H9 (cell line): ENCODE measurements around the gene TGFBR3L. TPM values are rescaled to one million over a fixed set of nuclear protein-coding genes. Genes with fewer than 3 reads are reported as not detected.

Experiments used
- DNase-seq: peaks from one replicate; pipeline ENCODE4 v3.0.0-alpha.2; 2017
- H2AFZ ChIP-seq: one replicate; pipeline ENCODE4 v1.6.1; 2013; ENCODE audit warnings: mild to moderate bottlenecking, low read length, control low read depth, moderate library complexity
- H2AK5ac ChIP-seq: 2 replicates; pipeline ENCODE4 v1.6.1; 2013; ENCODE audit warnings: low read length, control low read depth, mixed read lengths; ENCODE audit not compliant: insufficient read length
- H2BK120ac ChIP-seq: one replicate; pipeline ENCODE4 v1.6.1; 2013; ENCODE audit warnings: low read depth, mild to moderate bottlenecking, low read length, control low read depth, inconsistent platforms; ENCODE audit not compliant: poor library complexity, severe bottlenecking
- H2BK12ac ChIP-seq: 2 replicates; pipeline ENCODE4 v1.6.1; 2013; ENCODE audit warnings: low read length, control low read depth, mixed read lengths, low read depth; ENCODE audit not compliant: insufficient read length
- H2BK15ac ChIP-seq: 2 replicates; pipeline ENCODE4 v1.6.1; 2013; ENCODE audit warnings: low read depth, low read length, control low read depth
- H2BK20ac ChIP-seq: one replicate; pipeline ENCODE4 v1.6.1; 2013; ENCODE audit warnings: low read depth, mild to moderate bottlenecking, low read length, control low read depth, inconsistent platforms; ENCODE audit not compliant: poor library complexity, severe bottlenecking
- H2BK5ac ChIP-seq: 2 replicates; pipeline ENCODE4 v1.6.1; 2013; ENCODE audit warnings: low read length, control low read depth, mixed read lengths; ENCODE audit not compliant: insufficient read length
- H3K14ac ChIP-seq: 2 replicates; pipeline ENCODE4 v1.6.1; 2013; ENCODE audit warnings: low read length, control low read depth; ENCODE audit not compliant: insufficient read depth
- H3K18ac ChIP-seq: 2 replicates; pipeline ENCODE4 v1.6.1; 2013; ENCODE audit warnings: low read depth, mild to moderate bottlenecking, mixed read lengths, low read length, control low read depth; ENCODE audit not compliant: insufficient read length
- H3K23ac ChIP-seq: 2 replicates; pipeline ENCODE4 v1.6.1; 2013; ENCODE audit warnings: low read length, control low read depth, mixed read lengths, low read depth; ENCODE audit not compliant: insufficient read length
- H3K23me2 ChIP-seq: 2 replicates; pipeline ENCODE4 v1.6.1; 2013; ENCODE audit warnings: low read depth, mild to moderate bottlenecking, mixed read lengths, low read length, control low read depth; ENCODE audit not compliant: insufficient read length, poor library complexity, severe bottlenecking
- H3K27ac ChIP-seq: 2 replicates; pipeline ENCODE4 v1.5.1; 2013; ENCODE audit warnings: low read length, control low read depth, mixed read lengths, low read depth; ENCODE audit not compliant: insufficient read length
- H3K27me3 ChIP-seq: 2 replicates; pipeline ENCODE4 v1.6.1; 2013; ENCODE audit warnings: low read length, control low read depth, inconsistent platforms; ENCODE audit not compliant: insufficient read depth
- H3K4ac ChIP-seq: 2 replicates; pipeline ENCODE4 v1.6.1; 2013; ENCODE audit warnings: low read depth, mild to moderate bottlenecking, control low read depth, inconsistent platforms, low read length, moderate library complexity
- H3K4me1 ChIP-seq: 2 replicates; pipeline ENCODE4 v1.6.1; 2013; ENCODE audit warnings: low read length, control low read depth, inconsistent platforms; ENCODE audit not compliant: insufficient read depth
- H3K4me2 ChIP-seq: 2 replicates; pipeline ENCODE4 v1.6.1; 2013; ENCODE audit warnings: low read length, control low read depth, mixed read lengths; ENCODE audit not compliant: insufficient read length, insufficient read depth
- H3K56ac ChIP-seq: 2 replicates; pipeline ENCODE4 v1.6.1; 2013; ENCODE audit warnings: low read depth, mild to moderate bottlenecking, mixed read lengths, low read length, control low read depth; ENCODE audit not compliant: insufficient read length
- H3K79me1 ChIP-seq: 2 replicates; pipeline ENCODE4 v1.6.1; 2013; ENCODE audit warnings: low read depth, mild to moderate bottlenecking, moderate library complexity, low read length, control low read depth, inconsistent platforms; ENCODE audit not compliant: insufficient read depth, poor library complexity, severe bottlenecking
- H3K79me2 ChIP-seq: 2 replicates; pipeline ENCODE4 v1.6.1; 2013; ENCODE audit warnings: low read length, control low read depth, inconsistent platforms; ENCODE audit not compliant: insufficient read depth
- H3K9ac ChIP-seq: 2 replicates; pipeline ENCODE4 v1.6.1; 2013; ENCODE audit warnings: low read length, control low read depth, mixed read lengths; ENCODE audit not compliant: insufficient read length; ENCODE audit errors: extremely low read depth
- H3K9me3 ChIP-seq: one replicate; pipeline ENCODE4 v1.6.1; 2013; ENCODE audit warnings: low read depth, low read length, inconsistent platforms; ENCODE audit not compliant: control insufficient read depth
- H3T11ph ChIP-seq: one replicate; pipeline ENCODE4 v1.6.1; 2013; ENCODE audit warnings: mild to moderate bottlenecking, low read length, control low read depth, inconsistent platforms
- H4K20me1 ChIP-seq: one replicate; pipeline ENCODE4 v1.6.1; 2013; ENCODE audit not compliant: control insufficient read depth, insufficient read length, insufficient read depth
- H4K5ac ChIP-seq: 2 replicates; pipeline ENCODE4 v1.6.1; 2013; ENCODE audit warnings: low read depth, mild to moderate bottlenecking, mixed read lengths, low read length, control low read depth; ENCODE audit not compliant: insufficient read length
- H4K8ac ChIP-seq: replicated peaks from 2 replicates; pipeline ENCODE4 v1.6.1; 2013; ENCODE audit warnings: low read length, control low read depth, mixed read lengths, low read depth; ENCODE audit not compliant: insufficient read length
- H4K91ac ChIP-seq: 2 replicates; pipeline ENCODE4 v1.6.1; 2013; ENCODE audit warnings: low read depth, mild to moderate bottlenecking, moderate library complexity, mixed read lengths, low read length, control low read depth; ENCODE audit not compliant: insufficient read length
- H3K27ac Mint-ChIP-seq, 3 experiments: 2 replicates in 2 of 3; 3 replicates in 1 of 3; pipeline ENCODE4 v1.8.0; 2020 to 2021; ENCODE audit warnings: mixed read lengths in 3 of 3, mild to moderate bottlenecking in 1 of 3, moderate library complexity in 1 of 3
- H3K27me3 Mint-ChIP-seq: 2 replicates; pipeline ENCODE4 v1.8.0; 2021; ENCODE audit warnings: low read depth, mild to moderate bottlenecking, moderate library complexity, mixed read lengths
- H3K36me3 Mint-ChIP-seq, 3 experiments: 2 replicates in 2 of 3; 3 replicates in 1 of 3; pipeline ENCODE4 v1.8.0; 2020 to 2021; ENCODE audit warnings: low read depth in 3 of 3, mixed read lengths in 3 of 3; ENCODE audit not compliant: insufficient read depth in 1 of 3
- H3K4me1 Mint-ChIP-seq, 2 experiments: 2 replicates each; pipeline ENCODE4 v1.8.0; 2020; ENCODE audit warnings: mixed read lengths in 2 of 2
- H3K4me3 Mint-ChIP-seq, 2 experiments: 2 replicates in 1 of 2; 3 replicates in 1 of 2; pipeline ENCODE4 v1.8.0; 2020 to 2021; ENCODE audit warnings: mild to moderate bottlenecking in 2 of 2, mixed read lengths in 2 of 2, moderate library complexity in 1 of 2
- H3K9me3 Mint-ChIP-seq, 2 experiments: 2 replicates in 1 of 2; 3 replicates in 1 of 2; pipeline ENCODE4 v1.8.0; 2020; ENCODE audit warnings: mild to moderate bottlenecking in 2 of 2, mixed read lengths in 2 of 2, moderate library complexity in 1 of 2
- CTCF ChIP-seq: fragments of 200-600 bp; sonication (generic); conservative IDR thresholded peaks from 3 replicates; pipeline ENCODE4 v1.8.0; 2021; ENCODE audit warnings: antibody characterized with exemption, mild to moderate bottlenecking
- WGBS: extraction: QIAGEN DNeasy Blood & Tissue Kit; methylation state at CpG from one replicate; pipeline ENCODE4 v1.1.7; 2013; ENCODE audit warnings: missing lambda C conversion rate, low lambda C conversion rate, mixed read lengths; ENCODE audit not compliant: insufficient read length; ENCODE audit errors: extremely low coverage; 5-methylcytosine and 5-hydroxymethylcytosine counted together
- total RNA-seq: library from RNA; stranded (reverse); gene quantifications from 2 replicates; pipeline ENCODE4 v1.2.1, GENCODE V29; 2021

Gene TGFBR3L
- total RNA-seq, 1 experiment from 2014 or later = 5.5 TPM

GRCh38 chr19:7879836-7880235, 34.8 kb upstream of the TGFBR3L start:
- H3K4me3 Mint-ChIP-seq = no peak overlapping the region
- no peak for DNase-seq
- peaks cover 5 to 10% of the 10 kb centered on the region in 2 experiments; a peak in 3 of 5 replicates for H3K9me3 Mint-ChIP-seq
- Histone ChIP-seq H3K23me2 (no peaks in the 10 kb centered on the region), H3T11ph (no peak overlapping the region), H3K79me1 (no peaks in the 10 kb centered on the region), H3K56ac (no peak overlapping the region), H3K9me3 (no peaks in the 10 kb centered on the region), H3K23ac (no peak overlapping the region), H3K27me3 (no peaks in the 10 kb centered on the region), H4K91ac (no peak overlapping the region), H3K18ac (no peak overlapping the region), H4K5ac (no peak overlapping the region), H3K4ac (no peak overlapping the region), H2BK20ac (no peak overlapping the region), H3K9ac (no peak overlapping the region), H3K4me2 (no peak overlapping the region), H2BK5ac (no peak overlapping the region), H2BK120ac (no peak overlapping the region), H4K20me1 (no peaks in the 10 kb centered on the region), H2AK5ac (no peak overlapping the region), H3K14ac (no peak overlapping the region), H2BK15ac (no peak overlapping the region), H3K27ac (no peak overlapping the region), H3K4me1 (no peaks in the 10 kb centered on the region), H2AFZ (no peak overlapping the region), H3K79me2 (no peaks in the 10 kb centered on the region), H2BK12ac (no peak overlapping the region), H4K8ac (no peak overlapping the region)
- TF ChIP-seq CTCF = no peak
- WGBS = no CpG with 5 or more reads among the region's 19 CpGs
- no peaks in the 10 kb centered on the region for H3K36me3 Mint-ChIP-seq
- H3K4me1 Mint-ChIP-seq = 0 out of 4 replicates have a peak, but pooled peaks cover under 1 to 2% of the 10 kb centered on the region in 2 experiments
- H3K27ac Mint-ChIP-seq = no peak overlapping the region; a peak in 1 of 7 replicates
- H3K27me3 Mint-ChIP-seq = peaks cover 6% of the 10 kb centered on the region
